Hematopoietic multipotent progenitor cell treated with erythropoietin and hydrocortisone succinate and interleukin-3 and kit ligand, for 17 days (in vitro differentiated cells): ENCODE data around the gene FABP7.

Experiments used
- DNase-seq: peaks from one replicate; pipeline ENCODE4 v3.0.0-alpha.2; 2015; ENCODE audit warnings: low spot score

FABP7 gene

GRCh38 chr6:122798099-122798641 is 18.7 kb downstream of the FABP7 start:
- DNase-seq, result no peak

- no peak for DNase-seq
Measured at GRCh38 chr6:122799140-122799745, 19.7 kb downstream of the FABP7 start.

- no peak for DNase-seq
Measured at GRCh38 chr6:122799916-122800686, 20.6 kb downstream of the FABP7 start.

- no peak for DNase-seq
Measured at GRCh38 chr6:122800906-122801305, 21.4 kb downstream of the FABP7 start.

GRCh38 chr6:122801397-122801796 is 21.9 kb downstream of the FABP7 start:
- no peak for DNase-seq

GRCh38 chr6:122803171-122803661 is 23.7 kb downstream of the FABP7 start:
- DNase-seq, result no peak

- no peak for DNase-seq
Measured at GRCh38 chr6:122804962-122805485, 25.5 kb downstream of the FABP7 start.

- DNase-seq, result no peak
Measured at GRCh38 chr6:122806291-122806690, 26.8 kb downstream of the FABP7 start.

- DNase-seq, result no peak
Measured at GRCh38 chr6:122808121-122808885, 28.8 kb downstream of the FABP7 start.

- DNase-seq, result no peak
Measured at GRCh38 chr6:122809001-122809400, 29.5 kb downstream of the FABP7 start.

GRCh38 chr6:122809691-122810090 is 30.2 kb downstream of the FABP7 start:
- no peak for DNase-seq

GRCh38 chr6:122810189-122810588 is 30.7 kb downstream of the FABP7 start:
- DNase-seq, result no peak

GRCh38 chr6:122817358-122817757 is 37.8 kb downstream of the FABP7 start:
- no peak for DNase-seq

GRCh38 chr6:122817766-122818165 is 38.2 kb downstream of the FABP7 start:
- no peak for DNase-seq

GRCh38 chr6:122818866-122819265 is 39.4 kb downstream of the FABP7 start:
- DNase-seq, result no peak

GRCh38 chr6:122821095-122821494 is 41.6 kb downstream of the FABP7 start:
- DNase-seq, result no peak

- no peak for DNase-seq
Measured at GRCh38 chr6:122825163-122825562, 45.6 kb downstream of the FABP7 start.

- no peak for DNase-seq
Measured at GRCh38 chr6:122829456-122829855, 49.9 kb downstream of the FABP7 start.

GRCh38 chr6:122831511-122831910 is 52.0 kb downstream of the FABP7 start:
- no peak for DNase-seq

- DNase-seq, result no peak
Measured at GRCh38 chr6:122832459-122832858, 52.9 kb downstream of the FABP7 start.

GRCh38 chr6:122833021-122833491 is 53.5 kb downstream of the FABP7 start:
- DNase-seq, result no peak
